Dedifferentiated amniotic fluid mesenchymal stem cell (primary cell): ENCODE data around the gene YIPF1.
"Not testable (repeated sequence)": the region's sequence is repeated elsewhere in the genome, so short reads cannot be mapped to it uniquely, and the experiment has no call there.

Experiments used
- DNase-seq: peaks from one replicate; pipeline ENCODE4 v3.0.0-alpha.2; 2016; ENCODE audit errors: extremely low spot score

Gene YIPF1

DNA sequence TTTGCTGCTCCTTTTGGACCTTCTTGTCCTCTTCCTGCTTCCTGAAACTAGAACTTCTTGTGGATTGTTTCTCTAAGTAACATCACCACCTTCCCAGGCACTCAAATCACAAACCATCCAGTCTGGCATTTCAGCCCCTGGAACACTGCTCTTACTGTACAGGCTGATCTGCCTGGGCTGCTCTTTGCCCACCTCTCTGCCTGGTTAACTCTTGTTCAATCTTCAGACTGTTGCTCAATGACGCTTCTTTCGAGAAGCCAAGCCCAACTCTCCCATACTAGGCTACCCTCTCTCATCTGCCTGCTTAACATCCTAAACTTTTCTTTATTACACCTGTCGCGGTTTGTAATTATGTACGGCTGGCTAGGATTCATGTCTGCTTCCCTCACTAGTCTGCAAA, 5.0 kb upstream of the YIPF1 start:
- DNase-seq = no peak

DNA sequence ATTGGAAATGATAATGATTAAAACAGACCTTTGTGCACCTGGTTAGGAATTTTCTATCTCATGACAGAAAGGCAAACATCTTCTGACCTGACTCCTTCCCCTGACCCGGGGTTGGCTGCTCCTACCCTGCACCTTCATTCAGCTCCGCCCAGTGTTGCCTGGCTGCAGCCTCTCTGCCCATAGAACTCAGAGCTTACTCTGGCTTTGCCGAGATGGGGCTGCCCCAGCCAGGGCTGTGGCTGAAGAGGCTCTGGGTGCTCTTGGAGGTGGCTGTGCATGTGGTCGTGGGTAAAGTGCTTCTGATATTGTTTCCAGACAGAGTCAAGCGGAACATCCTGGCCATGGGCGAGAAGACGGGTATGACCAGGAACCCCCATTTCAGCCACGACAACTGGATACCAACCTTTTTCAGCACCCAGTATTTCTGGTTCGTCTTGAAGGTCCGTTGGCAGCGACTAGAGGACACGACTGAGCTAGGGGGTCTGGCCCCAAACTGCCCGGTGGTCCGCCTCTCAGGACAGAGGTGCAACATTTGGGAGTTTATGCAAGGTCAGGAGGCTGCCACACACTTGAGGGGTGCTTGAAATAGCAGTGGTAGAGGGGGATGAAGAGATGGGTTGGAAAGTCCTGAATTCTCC, 4.5 kb upstream of the YIPF1 start, which contains the start of gene DIO1:
Gene DIO1, plus strand, starts transcription at position 189 of the 638 bp plus-strand sequence. Its CDS starts 24 bp downstream, at position 213.
- no peak for DNase-seq

DNA sequence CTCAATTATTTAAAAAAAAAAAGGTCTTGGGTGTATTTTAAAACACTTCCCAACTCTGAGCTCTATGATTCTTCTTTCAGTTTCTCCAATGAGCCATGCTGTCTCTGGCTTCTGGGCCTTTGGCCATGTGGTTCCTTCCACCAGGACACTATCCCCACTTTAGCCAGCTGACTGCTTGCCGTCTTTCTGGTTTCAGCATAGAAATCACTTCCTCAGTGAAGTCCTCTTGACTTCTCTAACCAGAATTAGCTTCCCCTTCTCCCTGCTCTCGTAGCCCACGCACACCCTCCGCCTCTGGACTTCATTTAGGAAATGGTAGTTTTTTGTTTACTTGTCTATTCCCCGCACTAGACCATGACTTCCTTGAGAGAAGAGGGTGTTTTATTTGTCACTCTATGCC, 3.3 kb upstream of the YIPF1 start:
- DNase-seq = no peak

DNA sequence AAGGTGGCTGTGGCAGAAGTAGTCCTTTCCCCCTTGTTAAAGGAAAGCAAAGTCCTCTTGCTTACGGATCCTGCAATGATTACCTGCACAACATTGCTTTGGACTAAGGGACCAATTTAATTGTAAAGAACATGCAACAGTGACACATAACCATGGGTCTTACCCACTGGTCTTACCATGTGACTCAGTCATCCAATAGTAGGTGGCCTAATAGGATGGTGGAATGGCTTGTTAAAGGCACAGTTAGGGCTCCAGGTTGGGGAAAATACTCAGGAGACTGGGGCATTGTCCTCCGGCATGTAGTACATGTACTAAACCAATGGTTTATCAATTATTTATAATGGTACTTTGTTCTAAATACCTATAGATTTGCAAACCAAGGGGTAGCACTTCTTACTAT, 2.1 kb upstream of the YIPF1 start:
- DNase-seq = no peak

DNA sequence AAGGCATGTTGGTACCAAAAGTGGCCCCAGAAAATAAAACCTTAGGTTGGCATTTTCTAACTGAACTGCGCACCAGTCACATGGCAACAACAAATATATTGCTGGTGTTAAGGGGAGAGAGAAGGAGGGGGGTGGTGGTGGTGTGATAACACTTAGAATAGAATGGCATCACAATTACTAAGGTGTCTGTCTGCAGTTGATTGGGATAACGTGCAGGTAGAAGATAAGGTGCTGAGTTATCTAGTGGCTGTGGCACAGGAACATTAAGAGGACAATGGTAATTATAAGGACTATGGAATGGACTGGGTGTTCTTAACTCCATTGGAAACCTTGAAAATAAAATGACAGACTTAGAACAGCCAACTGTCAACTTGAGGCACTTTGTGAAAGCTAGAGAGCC, 1.4 kb upstream of the YIPF1 start:
- DNase-seq = no peak

DNA sequence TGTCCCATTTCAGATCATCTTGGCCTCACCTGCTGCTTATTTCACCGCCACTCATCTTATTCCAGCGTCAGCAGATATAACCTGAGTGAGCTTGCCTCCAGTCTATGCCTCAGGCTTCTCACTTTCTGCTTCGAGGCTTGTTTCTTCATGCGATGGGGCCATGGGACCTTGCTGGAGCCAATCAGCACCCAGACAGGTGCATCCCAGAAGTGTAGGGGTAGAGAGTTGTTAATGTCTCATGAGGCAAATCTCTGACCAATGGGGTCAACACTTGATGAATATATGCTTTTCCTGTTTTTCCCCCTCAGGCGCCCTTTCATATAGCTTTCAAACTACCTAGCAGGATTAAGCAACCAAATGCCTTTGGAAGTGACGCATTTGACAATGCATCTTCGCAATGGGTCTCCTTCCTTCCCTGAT, 935 bp upstream of the YIPF1 start:
- no peak for DNase-seq

DNA sequence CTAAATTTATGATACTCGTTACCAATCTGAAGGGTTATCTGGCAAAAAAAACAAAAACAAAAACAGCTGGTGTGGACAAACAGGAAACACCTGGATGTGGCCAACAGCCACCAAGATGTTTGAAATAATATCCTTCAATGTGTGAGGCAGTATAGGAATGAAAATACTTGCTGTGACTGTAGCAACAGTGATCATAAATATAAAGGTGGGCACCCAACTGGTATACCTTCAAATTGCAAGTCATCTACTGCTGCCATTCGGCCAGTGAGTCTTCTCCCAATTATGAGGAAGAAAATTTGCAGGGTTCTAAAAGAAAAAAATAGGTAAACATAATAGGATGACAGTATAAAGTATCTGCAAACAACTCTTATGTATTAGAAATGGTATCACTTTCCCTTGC, 916 bp downstream of the YIPF1 start:
- DNase-seq = no peak

DNA sequence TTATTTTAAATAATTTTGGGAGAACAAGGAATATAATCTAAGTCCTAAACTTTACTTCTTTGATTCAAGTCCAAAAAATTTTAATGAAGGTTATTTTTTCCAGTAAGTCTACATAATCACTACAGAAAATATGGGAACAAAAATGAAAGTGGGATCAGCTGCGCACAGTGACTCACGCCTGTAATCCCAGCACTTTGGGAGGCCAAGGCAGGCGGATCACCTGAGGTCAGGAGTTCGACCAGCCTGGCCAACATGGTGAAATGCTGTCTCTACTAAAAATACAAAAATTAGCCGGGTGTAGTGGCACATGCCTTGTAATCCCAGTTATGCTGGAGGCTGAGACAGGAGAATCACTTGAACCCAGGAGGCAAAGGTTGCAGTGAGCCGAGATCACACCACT, 6.0 kb downstream of the YIPF1 start:
- DNase-seq = not testable (repeated sequence)

DNA sequence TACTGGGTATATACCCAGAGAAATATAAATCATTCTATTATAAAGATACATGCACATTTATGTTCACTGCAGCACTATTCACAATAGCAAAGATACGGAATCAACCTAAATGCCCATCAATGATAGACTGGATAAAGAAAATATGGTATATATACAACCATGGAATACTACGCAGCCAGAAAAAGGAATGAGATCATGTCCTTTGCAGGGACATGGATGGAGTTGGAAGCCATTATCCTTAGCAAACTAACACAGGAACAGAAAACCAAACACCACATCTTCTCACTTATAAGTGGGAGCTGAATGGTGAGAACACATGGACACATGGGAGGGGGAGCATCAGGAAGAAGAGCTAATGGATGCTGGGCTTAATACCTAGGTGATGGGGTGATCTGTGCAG, 7.7 kb downstream of the YIPF1 start:
- DNase-seq = not testable (repeated sequence)

DNA sequence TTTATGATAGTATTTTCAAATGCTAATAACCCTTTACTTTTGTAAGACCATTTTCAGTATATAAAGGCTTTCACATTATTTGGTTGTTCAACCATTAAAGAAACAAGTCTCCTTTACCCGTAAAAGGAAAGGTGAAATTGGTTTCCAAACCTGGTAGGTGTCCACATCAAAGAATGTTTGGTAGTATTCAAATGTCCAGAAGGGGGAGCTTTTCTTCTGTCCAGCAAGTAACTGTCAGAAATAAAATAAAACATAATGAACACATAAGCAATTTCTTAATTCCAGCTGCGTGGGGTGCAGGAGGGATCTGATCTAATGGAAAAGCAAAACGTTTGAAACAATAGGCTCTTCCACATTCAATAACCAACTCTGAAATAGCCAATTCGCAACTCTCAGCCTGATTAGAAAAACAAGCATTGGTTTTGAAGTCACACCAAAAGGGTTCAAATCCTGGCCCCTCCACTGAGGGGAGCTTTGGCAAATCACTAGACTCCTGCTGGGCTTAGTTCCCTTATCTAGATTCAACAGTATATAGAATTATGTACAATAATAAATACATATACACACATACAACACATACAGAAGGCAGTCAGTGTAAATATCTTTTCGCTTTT, 11.0 kb downstream of the YIPF1 start:
- peak; percentile 57 for DNase-seq

DNA sequence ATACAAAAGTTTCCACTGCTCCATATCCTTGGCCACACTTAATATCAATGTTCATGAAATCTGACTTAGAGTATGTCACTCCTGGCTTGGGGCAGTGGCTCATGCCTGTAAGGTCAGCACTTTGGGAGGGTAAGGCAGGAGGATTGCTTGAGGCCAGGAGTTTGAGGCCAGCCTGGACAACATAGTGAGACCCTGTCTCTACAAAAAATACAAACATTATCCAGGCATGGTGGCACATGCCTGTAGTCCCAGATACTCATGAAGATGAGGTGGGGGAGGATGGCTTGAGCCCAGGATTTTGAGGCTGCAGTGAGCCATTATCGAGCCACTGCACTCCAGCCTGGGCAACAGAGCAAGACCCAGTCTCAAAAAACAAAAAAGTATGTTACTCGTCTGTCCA, 14.4 kb downstream of the YIPF1 start:
- not testable (repeated sequence) for DNase-seq

DNA sequence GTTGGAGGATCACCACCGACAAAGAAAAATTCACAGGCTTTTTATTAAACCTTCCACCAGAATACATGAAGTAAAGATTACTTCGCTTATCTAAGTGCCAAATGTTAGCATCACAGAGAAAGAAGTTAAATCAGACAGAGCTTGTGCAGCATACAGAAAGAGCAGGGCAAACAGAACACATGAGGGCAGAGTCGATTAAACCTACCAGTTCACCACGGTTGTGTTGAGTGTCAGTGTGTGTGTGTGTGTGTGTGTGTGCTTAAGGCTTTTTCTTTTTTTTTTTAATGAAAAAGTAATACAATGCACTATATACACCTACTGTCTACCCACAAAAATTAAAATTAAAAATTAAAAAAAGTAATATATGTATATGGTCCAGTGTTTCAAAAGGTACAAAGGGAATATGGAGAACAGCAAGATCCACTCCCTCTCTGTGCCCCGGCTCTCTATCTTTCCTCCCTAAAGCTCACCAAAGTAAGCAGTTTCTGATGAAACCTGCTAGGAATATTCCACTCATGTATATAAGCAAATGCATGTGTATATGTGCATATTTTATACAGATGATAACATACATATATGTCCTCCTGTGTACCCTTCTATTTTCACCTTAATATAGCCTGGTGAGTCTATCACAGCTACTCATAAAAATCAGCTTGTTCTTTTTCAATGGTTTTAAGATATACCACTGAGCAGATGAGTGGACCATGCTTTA, 17.7 kb downstream of the YIPF1 start:
- no peak for DNase-seq

DNA sequence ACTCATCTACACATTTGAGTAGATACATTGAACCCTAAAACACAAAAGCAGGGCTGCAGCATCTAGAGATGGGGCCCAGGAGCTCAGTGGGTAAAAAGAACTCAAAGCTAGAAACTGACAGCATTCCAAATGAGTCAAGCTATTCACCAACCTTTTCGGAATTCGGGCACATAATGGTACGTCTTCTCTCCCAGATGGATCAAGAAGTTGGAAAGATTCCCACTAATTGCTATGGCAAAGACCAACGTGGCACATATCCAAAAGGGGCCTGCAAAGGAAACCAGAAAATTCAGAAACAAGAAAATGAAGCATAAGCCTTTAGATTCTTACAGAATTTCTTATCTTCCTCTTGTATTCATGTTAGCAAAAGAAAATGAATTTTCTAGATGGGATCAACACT, 18.4 kb downstream of the YIPF1 start:
- DNase-seq = peak; percentile 19

DNA sequence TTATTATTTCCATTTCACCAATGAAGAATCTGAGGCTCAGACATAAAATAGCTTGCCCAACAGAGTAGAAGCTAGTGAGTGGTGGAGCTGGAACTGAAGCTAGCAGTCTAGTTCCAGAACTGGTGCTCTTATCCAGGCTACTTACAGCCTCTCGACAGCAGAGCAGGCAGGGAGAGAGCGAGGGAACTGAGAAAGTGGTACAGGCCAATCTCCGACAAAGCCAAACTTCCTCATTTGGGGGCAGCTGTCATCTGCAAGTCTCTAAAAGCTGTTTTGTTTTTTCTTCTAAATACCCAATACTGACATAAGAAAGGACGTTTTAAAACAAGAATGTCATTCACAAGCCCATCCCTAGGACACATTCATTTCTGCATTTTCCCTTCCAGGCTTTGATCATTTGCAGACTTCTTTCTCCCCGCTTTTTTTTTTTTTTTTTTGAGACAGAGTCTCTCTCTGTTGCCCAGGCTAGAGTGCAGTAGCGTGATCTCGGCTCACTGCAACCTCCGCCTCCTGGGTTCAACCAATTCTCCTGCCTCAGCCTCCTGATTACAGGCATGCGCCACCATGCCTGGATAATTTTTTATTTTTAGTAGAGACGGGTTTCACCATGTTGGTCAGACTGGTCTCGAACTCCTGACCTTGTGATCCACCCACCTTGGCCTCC, 20.0 kb downstream of the YIPF1 start:
- DNase-seq = no peak

DNA sequence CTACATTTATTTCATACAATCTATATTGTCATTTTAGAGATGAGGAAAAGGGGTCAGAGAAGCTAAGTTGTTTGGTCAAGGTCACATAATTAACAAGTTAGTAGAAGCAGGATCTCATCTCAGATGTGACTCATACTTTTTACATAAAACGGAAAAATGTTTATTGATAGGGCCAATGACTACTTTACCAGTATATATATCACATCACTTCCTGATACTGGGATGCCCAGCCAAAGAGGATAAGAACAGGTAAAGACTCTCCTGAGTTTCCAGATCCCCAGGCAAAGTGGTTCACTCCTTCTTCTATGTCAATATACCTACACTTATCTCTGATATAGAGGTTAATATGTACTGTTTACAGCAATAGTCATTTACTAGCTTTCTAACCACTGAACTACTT, 21.0 kb downstream of the YIPF1 start:
- DNase-seq = no peak

DNA sequence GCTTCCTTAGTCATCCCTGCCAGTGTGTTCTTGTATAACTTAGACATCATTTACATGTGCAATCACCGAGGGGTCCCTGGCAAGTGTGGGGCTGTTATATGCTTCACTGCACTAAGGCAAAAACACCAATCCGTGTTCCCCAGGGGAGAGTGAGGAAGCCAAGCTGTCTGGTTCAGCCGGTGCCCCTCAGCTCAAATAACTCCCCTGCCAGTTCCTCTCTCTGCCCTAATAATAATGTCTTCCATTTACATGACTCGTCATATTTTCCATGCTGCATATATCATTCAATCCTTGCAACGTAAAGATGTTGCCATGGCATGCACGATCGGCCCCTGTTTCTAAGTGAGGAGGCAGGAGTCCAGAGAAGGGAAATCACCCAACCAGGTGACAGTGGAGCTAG, 27.1 kb downstream of the YIPF1 start:
- no peak for DNase-seq

DNA sequence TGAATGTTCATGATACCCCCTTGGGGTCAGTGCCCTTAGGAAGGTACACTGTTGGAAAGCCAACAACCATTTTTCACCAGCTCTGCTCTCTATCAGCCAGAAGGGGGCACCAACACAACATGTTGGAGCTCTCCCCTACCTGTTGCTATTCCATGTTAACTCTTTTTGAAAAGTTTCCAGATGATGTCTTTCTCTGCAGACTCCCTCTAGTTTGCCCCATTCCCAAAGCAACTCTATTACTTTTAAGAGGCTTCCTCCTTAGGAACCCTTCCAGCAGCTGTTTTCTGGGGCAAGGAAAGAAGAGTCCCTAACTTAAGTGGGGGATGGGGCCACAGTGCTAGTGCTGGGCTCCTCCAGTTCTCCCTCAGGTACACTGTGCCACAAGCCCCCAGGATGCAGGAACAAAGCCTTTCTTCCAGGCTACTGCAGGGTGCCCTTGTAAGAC, 28.6 kb downstream of the YIPF1 start:
- peak; percentile 33 for DNase-seq

DNA sequence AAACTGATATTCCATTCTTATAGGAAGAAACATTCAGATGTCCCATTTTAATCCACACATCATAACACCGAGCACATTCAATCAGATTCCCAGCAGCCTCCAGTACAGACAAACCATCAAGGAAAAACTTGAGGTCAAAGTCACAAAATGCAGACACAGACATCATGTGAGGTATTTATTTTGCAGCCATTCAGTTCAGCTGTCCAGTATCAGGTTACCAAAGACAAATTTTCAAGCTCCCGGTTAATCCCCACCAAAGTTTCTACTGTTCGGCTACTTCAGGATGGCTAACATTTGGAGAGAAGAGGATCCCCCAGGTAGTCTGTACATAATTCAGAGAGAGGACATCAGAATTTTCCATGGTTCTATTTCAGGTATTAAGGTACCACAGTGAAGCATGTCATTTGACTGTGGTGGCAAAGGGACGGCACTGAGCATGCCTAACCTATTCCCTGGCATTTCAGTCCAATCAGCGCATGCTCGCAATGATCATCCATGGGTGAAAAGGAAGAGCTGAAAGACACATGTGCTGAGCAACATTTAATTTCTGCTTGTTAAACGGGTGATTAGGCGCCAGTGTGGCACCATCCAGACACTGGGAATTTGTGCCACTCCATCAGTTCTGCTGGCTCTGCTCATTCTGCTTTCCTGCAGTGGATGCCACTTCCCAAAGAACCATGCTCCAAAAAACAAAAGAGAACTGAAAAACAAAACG, 37.9 kb downstream of the YIPF1 start:
- DNase-seq = no peak

DNA sequence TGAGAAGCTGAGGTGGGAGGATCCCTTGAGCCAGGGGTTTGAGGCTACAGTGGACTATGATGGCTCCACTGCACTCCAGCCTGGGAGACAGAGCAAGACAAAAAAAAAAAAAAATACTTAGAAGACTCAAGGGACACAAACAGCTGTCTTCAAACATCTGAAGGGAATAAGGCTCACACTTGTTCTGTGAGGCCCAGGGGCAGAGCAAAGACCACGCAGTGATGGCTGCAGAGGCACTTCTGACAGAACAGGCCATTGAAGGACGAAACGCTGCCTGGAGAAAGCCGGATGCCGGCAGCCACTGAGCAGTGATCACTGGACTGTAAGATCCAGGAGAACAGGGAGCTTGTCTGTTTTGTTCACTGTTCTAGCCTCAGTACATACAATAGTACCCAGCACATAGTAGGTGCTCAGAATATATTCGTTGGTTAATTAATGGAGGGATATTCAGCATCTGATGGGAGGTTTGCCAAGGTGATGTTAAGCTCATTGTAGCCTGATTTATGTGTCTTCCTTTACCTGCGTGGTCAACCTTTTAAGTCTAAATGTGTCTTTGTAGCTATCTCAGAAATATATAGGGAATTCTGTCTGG, 39.4 kb downstream of the YIPF1 start:
- no peak for DNase-seq

DNA sequence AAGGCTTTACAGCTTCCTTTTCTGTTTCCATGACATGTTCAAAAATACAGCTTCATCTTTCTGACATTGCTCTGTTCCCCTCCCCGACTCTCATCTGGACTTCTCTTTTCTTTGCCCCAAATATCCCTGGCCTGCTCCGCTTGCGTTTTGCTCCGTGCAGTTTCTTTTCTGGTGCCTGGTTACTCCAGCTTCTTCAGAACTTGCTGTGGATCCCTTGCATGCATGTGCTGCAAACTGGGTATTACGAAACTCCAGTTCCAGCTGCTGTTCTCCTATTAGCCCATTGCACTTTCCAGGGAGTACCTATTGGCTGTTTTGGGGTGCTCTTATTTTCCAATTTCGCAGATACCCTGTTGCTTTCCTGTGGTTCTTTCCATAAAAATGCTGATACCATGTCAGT, 41.6 kb downstream of the YIPF1 start:
- DNase-seq = no peak

DNA sequence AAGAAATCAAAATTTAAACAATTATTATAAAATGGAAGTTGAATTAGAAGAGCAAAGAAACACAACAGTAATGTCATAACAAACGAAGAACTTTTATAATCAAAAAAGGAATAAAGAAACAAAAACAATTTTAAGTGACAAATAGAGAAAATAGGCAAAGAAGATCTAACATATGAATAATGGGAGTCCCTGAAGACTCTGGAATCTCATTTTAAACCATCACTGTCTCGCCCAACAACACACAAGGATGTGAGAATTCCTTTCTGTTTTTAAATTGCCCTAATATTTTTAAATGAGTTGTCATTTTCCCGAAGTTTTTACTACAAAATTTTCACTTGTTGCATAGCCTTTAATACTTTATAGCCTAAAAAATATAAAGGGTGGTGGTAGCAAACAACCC, 47.2 kb downstream of the YIPF1 start:
- DNase-seq = no peak

DNA sequence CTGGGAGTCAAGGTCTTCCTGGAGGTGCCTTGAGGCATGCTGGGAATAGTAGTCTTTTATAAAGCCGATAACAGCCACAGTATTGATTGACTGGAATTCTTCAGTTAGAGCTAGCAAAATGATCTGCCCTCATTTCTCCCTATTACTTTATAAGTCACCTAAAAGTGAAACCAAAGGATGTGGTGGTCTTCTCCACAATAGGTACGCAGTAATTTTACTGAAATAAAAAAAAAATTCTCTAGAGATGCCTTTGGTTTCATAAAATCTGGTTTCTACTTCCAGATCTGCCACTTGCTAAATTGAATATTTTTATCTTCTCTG, 51.0 kb downstream of the YIPF1 start:
- DNase-seq = no peak
